GM18508 (cell line): Measurements from ENCODE around the gene ATF3.

ENCODE experiments used
- ATAC-seq: cut with Tn5 transposase; IDR thresholded peaks from one replicate; pipeline ENCODE4 v1.9.1; 2021; ENCODE audit warnings: moderate number of reproducible peaks; ENCODE audit not compliant: insufficient read depth, unreplicated experiment

Gene ATF3

DNA sequence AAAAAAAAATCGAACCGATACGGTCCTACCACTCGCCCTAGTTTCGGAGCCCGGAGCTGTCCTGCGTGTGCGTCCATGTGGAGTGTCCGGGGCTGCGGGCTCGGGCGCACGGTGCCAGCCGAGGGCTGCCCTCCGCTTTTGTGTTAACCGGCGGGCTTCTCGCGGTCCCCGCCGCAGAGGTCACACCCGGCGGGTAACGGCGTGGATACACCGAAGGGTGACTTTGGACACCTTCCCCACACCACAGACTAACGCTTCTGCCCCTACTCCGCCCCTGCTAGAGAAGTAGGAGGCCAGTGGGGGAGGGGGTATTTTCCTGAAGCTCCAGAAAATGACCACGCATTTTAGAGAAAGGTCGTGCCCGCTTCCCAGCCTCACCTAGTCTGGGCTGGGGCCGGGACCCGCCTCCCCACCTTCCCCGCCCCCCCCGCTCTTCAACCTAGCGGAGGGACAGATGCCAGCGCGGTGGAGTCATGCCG, 609 bp upstream of the ATF3 start:
- ATAC-seq = no peak

DNA sequence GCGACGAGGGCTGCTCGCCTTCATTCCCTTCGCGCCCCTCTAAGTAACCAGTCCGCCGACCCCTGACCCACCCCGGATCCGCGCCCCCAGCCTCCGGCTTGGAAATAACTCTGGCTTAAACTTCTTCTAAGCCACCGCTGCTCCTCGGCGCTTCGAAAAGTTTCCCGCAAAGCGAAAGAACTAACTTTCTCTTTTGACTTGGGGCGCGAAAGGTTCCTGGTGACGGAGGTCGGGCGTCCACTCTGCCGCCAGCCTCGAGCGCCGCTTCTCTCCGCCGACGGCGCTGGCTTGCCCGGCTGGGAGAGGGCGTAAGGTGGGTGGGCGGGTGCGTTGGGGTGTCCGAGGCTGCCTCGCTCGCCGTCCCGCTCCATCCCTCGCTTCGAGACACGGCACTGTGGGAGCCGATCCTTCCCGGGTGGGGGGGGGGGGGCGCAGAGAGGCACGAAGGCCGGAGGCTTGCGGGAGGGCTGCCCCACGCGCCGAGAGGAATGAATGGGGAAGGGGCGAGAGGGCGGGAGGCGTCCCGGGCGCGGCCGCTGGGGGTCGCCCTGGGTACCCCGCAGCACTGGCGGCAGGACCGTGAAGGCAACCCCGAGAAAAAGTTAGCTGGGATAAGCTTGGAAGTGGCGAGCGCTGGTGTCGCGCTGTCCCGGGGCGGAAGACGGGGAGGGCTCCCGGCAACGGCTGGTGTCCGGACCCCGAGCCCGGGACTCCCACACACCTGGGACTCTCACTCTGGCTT, 569 bp downstream of the ATF3 start:
- ATAC-seq = peak; percentile 1

DNA sequence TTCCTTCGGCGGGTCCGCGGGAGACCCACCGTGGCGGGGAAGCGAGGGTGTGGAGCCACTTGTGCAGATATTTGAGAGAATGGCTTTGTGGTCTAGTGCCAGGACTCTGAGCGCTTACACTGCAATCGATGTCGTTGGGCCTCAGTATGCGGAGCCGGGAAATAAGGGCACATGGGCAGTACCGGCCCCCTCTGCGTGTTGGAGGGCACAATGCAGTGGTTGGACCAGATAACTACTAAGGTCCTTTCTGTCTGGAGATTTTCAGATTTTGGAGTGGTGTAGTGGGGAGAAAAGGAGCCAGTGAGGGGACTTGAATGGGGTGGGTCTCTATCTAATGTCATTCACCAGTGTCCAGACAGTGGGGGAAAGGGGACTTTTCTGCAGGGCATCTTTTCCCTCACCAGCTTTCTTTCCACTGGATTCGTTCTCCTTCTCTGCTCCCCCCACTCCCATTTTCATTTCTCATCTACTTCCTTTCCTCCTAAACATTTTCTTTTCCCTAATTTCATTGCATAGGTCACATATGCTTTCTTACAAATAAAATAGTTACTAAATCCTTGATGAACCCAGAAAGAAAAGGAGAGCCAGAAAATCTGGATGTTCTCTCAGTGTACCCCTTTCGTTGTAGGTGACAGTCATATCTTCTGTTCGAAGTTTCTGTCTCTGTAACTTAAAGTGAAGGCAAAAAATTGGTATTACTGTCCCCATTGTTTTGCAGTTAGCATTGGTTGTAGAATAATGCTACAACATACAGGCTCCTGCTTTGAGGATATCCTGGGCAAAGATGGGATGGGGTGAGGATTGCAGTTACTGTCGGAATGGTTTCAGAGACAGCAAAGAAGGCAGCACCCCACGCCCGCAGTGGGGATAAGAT, 1.4 kb downstream of the ATF3 start:
- no peak for ATAC-seq

DNA sequence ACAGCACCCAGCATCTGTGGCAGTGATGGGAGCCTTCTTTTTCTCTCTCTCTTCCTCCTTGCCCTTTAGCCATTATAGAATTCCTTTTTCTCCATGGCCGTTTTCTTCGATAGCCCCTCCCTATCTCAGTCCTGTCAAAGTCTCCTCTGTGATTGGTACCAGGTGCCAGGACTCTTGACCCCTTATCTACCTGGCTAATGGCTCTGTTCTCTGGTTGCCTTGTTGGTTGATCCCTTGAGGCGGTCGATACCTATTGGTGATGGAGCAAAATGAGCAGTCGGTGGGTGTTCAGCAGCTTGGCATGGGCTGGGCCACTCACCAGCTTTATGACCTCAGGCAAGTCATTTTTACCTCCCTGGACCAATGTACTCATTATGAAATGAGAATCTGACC, 2.0 kb downstream of the ATF3 start:
- ATAC-seq = no peak

DNA sequence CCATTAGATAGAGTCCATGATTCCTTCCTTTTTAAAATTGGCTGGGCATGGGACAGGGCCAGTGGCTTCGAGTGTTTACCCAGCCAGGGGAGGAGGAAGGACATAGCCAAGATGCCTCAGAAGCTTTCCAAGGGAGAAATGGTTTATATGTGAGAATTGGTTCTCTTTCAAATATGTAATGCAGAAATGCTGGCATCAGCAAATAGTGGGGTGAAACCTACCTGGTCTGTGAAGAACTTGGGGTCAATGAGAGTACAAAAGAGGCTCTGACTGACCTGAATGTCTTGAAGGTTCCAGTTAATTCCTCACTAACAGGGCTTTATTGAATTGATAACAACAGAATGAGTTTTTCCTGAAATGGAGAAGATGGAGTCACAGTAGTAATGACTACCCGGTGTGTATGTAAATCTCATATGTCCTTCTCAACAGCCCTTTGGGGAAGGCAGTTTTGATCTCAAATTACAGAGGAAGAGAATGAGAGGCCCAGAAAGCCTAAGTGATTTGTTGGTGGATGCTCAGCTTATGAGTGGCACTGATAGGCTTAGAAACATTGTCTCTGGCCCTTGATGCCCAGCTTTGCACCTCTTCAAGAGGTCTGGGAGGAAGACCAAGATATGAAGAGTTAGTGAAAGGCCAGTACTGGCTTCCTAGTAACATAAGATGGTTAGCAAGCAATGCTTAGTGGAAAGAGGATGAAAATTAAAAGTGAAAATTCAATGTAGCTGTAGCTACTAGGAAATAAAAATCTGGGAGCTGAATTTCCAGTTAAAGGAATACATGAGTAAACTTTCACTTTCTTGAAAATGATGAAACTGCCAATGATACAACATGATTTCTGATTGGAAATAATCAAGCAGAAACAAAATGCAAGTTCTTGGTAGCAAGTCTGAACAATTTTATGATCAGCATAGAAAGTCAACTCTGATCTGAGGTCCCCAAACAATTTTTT, 2.7 kb downstream of the ATF3 start:
- ATAC-seq = no peak

DNA sequence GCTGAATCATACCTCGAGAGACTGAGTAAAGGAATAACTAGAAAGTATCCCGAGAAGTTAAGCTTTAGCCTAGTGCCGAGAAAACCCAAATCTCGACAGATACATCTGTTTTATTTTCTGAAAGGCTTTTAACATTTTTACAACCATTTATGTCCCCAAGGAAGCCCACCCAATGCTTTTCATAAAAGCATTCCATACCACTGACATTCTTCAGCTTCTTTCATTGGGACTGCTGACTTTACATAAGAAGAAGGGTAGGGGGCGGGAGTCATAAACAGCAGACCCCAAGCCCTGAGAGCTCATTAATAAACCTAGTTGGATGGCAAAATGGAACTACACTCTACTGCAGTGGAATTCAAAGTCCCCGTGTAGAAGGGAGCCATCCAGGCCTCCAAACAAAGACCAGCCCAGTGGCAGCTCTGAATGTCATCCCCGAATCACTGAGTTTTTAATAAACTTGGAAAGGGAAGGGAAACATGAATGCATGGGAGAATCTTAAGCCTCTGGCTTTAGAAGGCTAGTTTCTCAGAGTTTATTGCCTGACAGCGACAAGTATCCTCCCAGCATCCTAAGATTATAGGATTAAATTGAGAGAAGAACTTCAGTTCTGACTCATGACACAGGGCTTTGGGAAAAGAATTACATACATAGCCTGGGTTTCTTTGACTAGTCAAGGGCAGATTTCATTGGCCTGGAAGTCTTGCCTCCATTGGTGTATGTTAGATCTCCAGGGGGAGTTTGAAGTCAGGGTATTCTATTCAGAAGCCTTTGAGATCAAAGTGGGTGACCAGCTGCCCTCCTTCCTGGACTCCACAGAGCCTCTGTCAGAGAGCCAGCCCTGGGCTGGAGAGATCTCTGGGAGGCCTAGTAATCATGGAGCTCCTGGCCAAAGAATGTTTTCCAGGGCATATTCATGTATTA, 3.7 kb downstream of the ATF3 start:
- no peak for ATAC-seq

DNA sequence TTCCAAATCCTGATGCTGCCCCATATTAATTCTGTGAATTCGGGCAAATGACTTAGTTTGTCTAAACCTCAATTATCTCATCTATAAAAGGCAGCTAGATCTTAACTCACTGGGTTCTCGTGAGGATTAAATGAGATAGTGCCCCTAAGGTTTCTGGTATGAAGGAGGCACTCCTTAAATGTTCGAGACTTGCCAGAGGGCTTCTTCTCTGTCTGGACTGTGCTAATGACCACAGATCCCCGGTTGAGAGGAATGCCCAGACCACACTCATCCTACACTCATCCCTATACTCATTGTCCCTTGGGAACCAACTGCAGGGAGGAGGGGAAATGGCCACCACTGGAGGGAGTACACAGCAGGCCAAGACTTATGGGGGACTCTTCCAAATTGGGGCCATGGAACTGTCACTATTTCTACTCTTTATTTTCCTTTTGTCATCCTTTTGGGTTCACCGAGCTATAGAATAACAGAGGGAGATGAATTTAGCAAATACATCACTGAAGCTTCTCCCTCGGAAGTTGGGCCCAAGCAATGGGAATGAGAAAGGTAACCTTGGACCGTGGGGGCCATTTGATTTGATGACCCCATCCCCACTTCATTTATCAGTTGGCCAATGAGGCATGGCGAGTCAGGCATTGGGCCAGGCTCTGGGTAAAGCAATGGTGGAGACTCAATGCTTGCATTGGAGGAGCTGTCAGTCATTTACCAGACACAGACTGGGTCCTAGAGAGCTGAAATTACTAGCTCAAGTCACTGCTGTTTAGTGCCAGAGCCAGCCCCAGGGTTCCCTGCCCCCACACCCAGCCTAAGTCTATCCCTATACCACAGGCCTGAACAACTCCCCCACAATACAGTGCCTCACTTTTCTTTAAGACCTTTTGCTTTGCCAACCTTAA, 5.1 kb downstream of the ATF3 start:
- no peak for ATAC-seq

DNA sequence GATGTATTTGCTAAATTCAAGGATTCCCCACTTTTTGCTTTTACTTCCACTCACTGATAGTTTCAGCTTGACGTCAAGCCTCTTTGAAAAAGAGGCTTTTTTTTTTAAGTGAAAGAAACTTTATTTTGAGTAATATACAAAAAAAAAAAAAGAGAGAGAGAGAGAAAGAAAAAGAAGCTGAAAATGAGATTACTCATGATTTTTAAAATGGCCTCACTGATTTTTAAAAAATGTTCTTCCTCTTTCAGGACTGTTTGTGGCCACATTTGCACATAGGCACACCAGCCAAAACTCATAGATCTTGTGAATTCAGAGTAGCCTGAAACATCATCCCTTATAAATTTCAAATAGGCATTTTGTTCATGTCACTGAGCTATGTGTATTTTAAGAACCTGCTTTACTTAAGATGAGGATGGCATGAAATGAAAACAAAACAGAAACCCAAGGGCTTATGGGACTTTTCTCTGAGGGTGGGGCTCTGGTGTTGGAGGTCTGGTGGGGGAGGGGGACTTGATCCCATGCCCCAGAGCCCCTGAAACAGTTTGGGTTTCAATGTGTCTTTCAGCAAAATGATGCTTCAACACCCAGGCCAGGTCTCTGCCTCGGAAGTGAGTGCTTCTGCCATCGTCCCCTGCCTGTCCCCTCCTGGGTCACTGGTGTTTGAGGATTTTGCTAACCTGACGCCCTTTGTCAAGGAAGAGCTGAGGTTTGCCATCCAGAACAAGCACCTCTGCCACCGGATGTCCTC, 6.1 kb downstream of the ATF3 start:
- ATAC-seq = no peak

DNA sequence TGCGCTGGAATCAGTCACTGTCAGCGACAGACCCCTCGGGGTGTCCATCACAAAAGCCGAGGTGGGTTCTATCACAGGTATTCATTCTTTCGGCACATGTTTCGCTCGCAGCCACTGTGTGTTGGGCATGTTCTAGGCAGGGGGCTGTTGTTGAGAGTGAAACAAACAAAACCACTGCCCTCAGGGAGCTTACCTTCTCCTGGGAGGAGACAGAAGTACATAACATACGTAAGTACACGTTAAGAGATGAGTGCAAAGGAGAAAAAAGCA, 6.6 kb downstream of the ATF3 start:
- ATAC-seq = no peak

DNA sequence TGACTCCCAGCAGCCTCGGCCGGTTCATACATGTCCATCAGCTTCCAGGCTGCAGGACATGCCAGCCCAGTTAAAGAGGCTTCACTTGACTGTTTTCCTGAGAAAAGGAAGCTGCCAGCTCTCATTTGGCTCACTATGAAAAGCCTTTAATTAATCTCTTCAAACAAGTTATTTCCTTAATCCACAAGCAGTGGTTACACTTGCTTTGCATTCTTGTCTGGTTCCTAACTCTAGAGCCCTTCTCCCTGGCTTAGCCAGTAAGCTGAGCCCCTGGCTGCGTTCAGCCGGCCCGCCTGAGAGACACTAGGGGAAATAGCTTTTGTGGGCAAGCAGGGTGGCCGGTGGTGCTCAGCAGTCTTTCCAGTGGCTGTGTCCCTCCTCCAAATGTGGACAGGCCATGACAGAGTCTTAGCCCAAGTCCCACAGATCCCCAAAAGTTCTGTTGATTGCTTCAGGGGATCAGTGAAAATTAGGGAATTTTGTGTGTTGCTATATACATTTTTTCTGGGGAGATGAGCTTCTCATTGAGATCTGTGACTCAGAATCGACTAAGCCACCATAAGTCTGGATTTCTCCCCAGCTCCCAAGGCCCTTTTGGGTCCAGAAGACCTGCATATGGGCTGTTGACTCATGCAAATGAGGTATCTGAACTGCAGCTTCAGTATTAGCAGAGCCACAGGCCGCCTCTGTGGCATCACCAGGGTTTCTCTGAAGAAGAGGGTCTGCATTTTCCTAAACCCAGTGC, 10.1 kb downstream of the ATF3 start:
- no peak for ATAC-seq

DNA sequence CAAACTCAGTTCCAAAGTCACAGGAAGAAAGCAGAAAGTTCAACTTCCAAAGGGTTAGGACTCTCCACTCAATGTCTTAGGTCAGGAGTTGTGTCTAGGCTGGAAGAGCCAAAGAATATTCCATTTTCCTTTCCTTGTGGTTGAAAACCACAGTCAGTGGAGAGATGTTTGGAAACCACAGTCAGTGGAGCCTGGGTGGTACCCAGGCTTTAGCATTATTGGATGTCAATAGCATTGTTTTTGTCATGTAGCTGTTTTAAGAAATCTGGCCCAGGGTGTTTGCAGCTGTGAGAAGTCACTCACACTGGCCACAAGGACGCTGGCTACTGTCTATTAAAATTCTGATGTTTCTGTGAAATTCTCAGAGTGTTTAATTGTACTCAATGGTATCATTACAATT, 11.7 kb downstream of the ATF3 start:
- ATAC-seq = no peak

DNA sequence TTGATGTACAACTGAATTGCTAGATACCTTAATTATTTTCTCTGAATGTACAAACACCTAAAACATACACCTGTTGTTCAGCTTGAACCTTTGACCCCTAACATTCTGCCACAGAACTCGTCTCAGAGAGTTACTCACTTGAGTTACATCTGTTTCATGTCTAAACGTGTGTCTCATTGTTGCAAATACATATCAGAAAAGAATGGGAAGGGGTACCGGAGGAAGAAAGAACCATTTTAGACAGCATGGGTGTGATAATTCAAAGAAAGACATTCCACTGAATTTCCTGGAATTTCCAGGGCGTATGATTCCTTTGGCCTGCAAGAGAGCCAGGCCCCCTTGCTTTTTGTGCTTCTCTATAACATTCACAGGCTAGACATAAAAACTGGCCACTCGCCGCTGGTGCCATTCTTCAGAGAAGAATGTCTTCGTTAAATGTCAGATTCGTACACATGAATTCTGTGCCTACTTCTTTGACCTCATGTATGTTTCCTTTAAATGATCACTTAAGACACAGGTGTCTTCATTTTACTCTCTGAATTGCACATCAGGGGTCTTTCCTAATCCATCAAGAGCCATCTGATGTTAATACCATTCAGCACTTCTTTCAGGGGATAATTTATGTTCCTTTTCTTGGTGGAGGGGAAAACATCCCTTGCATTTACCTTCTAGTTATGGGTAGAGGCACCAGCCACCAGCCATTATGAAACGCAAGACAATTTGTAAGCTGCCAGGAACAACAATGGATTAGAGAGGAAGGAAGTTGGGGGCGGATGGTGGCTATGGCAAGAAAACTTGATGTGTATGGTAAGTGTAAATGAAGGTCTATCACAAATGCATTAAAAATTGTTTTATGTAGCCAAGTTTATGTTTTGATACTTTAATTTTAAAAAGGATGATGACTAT, 12.7 kb downstream of the ATF3 start:
- ATAC-seq = no peak

DNA sequence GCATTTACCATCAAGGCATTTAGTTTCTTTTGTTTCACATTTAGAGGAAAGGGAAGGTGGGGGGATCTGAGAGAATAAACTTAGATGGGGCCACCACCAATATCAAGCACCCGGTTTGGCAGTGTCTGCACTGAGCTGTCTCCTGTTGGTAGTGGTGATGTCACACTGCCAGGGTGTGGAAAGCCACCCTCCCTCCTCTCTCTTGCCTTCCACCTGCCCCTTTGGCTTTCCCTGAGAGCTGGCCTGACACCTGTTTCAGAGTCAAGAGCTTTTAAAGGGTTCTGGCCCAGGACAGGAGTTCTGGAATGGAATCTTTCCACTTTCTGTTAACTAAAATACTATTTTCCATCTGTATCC, 13.4 kb downstream of the ATF3 start:
- no peak for ATAC-seq

DNA sequence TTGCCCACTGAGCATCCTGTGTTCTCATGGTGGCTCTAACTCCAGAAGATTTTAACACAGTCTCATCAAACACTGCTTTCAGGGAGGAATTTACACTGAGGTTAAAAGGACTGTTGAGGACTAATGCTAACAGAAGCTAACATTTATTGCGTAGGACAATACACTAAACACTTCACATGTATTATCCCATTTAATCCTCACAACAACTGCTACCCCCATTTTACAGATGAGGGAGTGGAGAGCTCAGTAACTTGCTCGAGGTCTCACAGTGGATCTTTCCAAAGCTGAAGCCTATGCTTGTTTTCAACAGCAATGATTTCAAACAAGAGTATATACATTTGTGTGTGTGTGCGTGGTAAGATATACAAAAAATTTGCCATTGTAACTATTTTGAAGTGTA, 13.9 kb downstream of the ATF3 start:
- ATAC-seq = no peak

DNA sequence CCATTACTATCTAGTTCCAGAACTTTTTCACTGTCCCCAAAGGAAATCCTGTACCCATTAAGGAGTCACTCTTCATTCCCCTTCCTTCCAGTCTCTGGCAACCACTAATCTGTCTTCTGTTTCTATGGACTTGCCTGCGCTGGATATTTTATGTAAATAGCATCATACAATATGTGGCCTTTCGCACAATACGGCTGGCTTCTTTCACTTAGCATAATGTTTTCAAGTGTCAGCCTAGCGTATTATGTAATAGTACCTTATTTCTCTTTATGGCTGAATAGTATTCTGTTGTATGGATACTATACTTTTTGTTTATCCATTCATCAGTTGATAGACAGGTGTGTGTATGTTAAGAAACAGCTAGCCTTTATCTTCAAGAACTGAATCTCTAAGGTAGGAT, 14.3 kb downstream of the ATF3 start:
- no peak for ATAC-seq

DNA sequence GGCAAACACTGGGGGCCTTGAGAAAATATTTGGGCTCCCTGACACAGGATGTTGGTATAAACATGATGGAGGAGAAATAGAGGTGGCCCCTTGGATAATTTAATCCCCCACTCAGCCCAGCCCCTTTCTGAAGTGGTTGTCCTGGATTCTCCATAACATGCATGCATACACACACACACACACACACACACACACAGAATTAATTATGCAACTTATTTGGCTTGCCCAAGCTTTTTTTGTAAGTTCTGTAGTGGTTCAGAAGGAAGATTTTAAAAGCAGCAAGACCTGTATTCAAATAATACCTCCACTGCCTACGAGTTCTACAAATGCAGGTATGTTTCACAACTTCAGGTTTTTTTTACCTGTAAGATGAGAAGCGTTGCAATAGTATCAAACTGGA, 15.0 kb downstream of the ATF3 start:
- ATAC-seq = no peak
